Neuronal stem cell (in vitro differentiated cells): ENCODE measurements around the gene OPN4.
"Not testable (repeated sequence)": the region's sequence is repeated elsewhere in the genome, so short reads cannot be mapped to it uniquely, and the experiment has no call there.

ENCODE experiments used
- DNase-seq: peaks from one replicate; pipeline ENCODE4 v3.0.0-alpha.2; 2013; ENCODE audit warnings: low spot score
- H2AFZ ChIP-seq: one replicate; pipeline ENCODE4 v1.6.1; 2013; ENCODE audit warnings: mild to moderate bottlenecking, low read length, inconsistent platforms
- H2AK5ac ChIP-seq: 2 replicates; pipeline ENCODE4 v1.6.1; 2013; ENCODE audit warnings: low read depth, mild to moderate bottlenecking, inconsistent platforms, low read length, moderate library complexity, mixed read lengths
- H2BK120ac ChIP-seq: 2 replicates; pipeline ENCODE4 v1.6.1; 2013; ENCODE audit warnings: low read depth, mild to moderate bottlenecking, inconsistent platforms, low read length, moderate library complexity, mixed read lengths
- H2BK12ac ChIP-seq: one replicate; pipeline ENCODE4 v1.6.1; 2013; ENCODE audit warnings: low read length, inconsistent platforms
- H2BK15ac ChIP-seq: 2 replicates; pipeline ENCODE4 v1.6.1; 2013; ENCODE audit warnings: mild to moderate bottlenecking, low read length, inconsistent platforms, mixed read lengths
- H2BK5ac ChIP-seq: one replicate; pipeline ENCODE4 v1.6.1; 2013; ENCODE audit warnings: inconsistent platforms, mild to moderate bottlenecking, low read length, moderate library complexity
- H3K14ac ChIP-seq: one replicate; pipeline ENCODE4 v1.6.1; 2013; ENCODE audit warnings: low read length, inconsistent platforms
- H3K18ac ChIP-seq: 2 replicates; pipeline ENCODE4 v1.6.1; 2013; ENCODE audit warnings: low read length, inconsistent platforms
- H3K23ac ChIP-seq: 2 replicates; pipeline ENCODE4 v1.6.1; 2013; ENCODE audit warnings: low read depth, mild to moderate bottlenecking, mixed read lengths, low read length, inconsistent platforms; ENCODE audit not compliant: poor library complexity
- H3K27ac ChIP-seq: replicated peaks from 3 replicates; pipeline ENCODE4 v1.5.1; 2013; ENCODE audit warnings: low read length, inconsistent platforms
- H3K27me3 ChIP-seq, 3 experiments: 2 replicates each; pipeline ENCODE4 v1.6.1; 2013; ENCODE audit warnings: low read length in 3 of 3, mild to moderate bottlenecking in 2 of 3, inconsistent platforms in 1 of 3, low read depth in 1 of 3, mixed read lengths in 1 of 3, moderate library complexity in 1 of 3; ENCODE audit not compliant: control insufficient read depth in 3 of 3, insufficient read depth in 3 of 3
- H3K36me3 ChIP-seq, 2 donors: replicated peaks in 1 of 2; 2 replicates each; pipeline ENCODE4 v1.6.1; 2013; ENCODE audit warnings: low read length in 2 of 2; ENCODE audit not compliant: control insufficient read depth in 2 of 2, insufficient read depth in 2 of 2
- H3K4ac ChIP-seq: 2 replicates; pipeline ENCODE4 v1.6.1; 2013; ENCODE audit warnings: inconsistent platforms, mild to moderate bottlenecking, low read length, moderate library complexity
- H3K4me1 ChIP-seq, 2 donors: 1 replicate in 1 of 2; 2 replicates in 1 of 2; pipeline ENCODE4 v1.6.1; 2013; ENCODE audit warnings: low read length in 2 of 2, low read depth in 1 of 2; ENCODE audit not compliant: control insufficient read depth in 2 of 2, insufficient read depth in 1 of 2
- H3K4me2 ChIP-seq: one replicate; pipeline ENCODE4 v1.6.1; 2013; ENCODE audit warnings: mild to moderate bottlenecking, low read length, inconsistent platforms; ENCODE audit not compliant: insufficient read depth, poor library complexity, severe bottlenecking
- H3K4me3 ChIP-seq, 2 donors: 2 replicates each; pipeline ENCODE4 v1.5.1; 2013; ENCODE audit warnings: low read length in 2 of 2, mild to moderate bottlenecking in 2 of 2, inconsistent platforms in 1 of 2, moderate library complexity in 1 of 2
- H3K79me1 ChIP-seq: one replicate; pipeline ENCODE4 v1.6.1; 2013; ENCODE audit warnings: low read depth, mild to moderate bottlenecking, inconsistent platforms, low read length, moderate library complexity
- H3K9ac ChIP-seq: one replicate; pipeline ENCODE4 v1.6.1; 2013; ENCODE audit warnings: mild to moderate bottlenecking, low read depth, low read length, inconsistent platforms; ENCODE audit not compliant: poor library complexity
- H3K9me3 ChIP-seq, 2 donors: replicated peaks in 1 of 2; 2 replicates each; pipeline versions ENCODE3 to v1.6.1; 2013; ENCODE audit warnings: low read length in 2 of 2, mild to moderate bottlenecking in 2 of 2, inconsistent platforms in 1 of 2, low read depth in 1 of 2, mixed read lengths in 1 of 2, moderate library complexity in 1 of 2; ENCODE audit not compliant: control insufficient read depth in 2 of 2, insufficient read depth in 1 of 2
- H4K8ac ChIP-seq: one replicate; pipeline ENCODE4 v1.6.1; 2013; ENCODE audit warnings: low read depth, mild to moderate bottlenecking, inconsistent platforms, low read length, moderate library complexity
- H4K91ac ChIP-seq: one replicate; pipeline ENCODE4 v1.6.1; 2013; ENCODE audit warnings: low read length, low read depth, mild to moderate bottlenecking, inconsistent platforms; ENCODE audit not compliant: poor library complexity
- WGBS, 2 donors: extraction: QIAGEN DNeasy Blood & Tissue Kit; methylation state at CpG; one replicate each; pipeline ENCODE4 v1.1.7; 2013; ENCODE audit warnings: missing lambda C conversion rate in 2 of 2, mixed read lengths in 1 of 2; ENCODE audit not compliant: insufficient read length in 2 of 2, insufficient replicate concordance in 1 of 2; ENCODE audit errors: extremely low coverage in 2 of 2; 5-methylcytosine and 5-hydroxymethylcytosine counted together

OPN4 gene

GRCh38 chr10:86613096-86613495 lies 41.3 kb upstream of the OPN4 start:
- no CpG with 5 or more reads among the region's 5 CpGs for WGBS, 2 donors
- H2BK5ac ChIP-seq: no peak overlapping the region
- H2AK5ac ChIP-seq: no peak overlapping the region
- H3K27me3 ChIP-seq: no peaks in the 10 kb centered on the region
- no peak overlapping the region for H3K27ac ChIP-seq
- H3K9me3 ChIP-seq: no peaks in the 10 kb centered on the region
- no peak for DNase-seq
- H2AFZ ChIP-seq: no peak overlapping the region
- H3K79me1 ChIP-seq: no peaks in the 10 kb centered on the region
- no peak overlapping the region for H2BK120ac ChIP-seq
- H3K18ac ChIP-seq: no peak overlapping the region
- no peak overlapping the region for H4K91ac ChIP-seq
- H2BK12ac ChIP-seq: no peak overlapping the region
- H3K9ac ChIP-seq: no peak overlapping the region
- H2BK15ac ChIP-seq: no peak overlapping the region
- no peaks in the 10 kb centered on the region for H3K4me1 ChIP-seq
- no peak overlapping the region for H3K4me2 ChIP-seq
- H3K14ac ChIP-seq: no peak overlapping the region
- no peaks in the 10 kb centered on the region for H3K36me3 ChIP-seq
- H3K4me3 ChIP-seq: no peak overlapping the region
- H4K8ac ChIP-seq: no peak overlapping the region
- H3K4ac ChIP-seq: no peak overlapping the region
- no peak overlapping the region for H3K23ac ChIP-seq

- no peak for DNase-seq
These were observed 40.4 kb upstream of the OPN4 start for GRCh38 chr10:86613905-86614304.

GRCh38 chr10:86614853-86615252 lies 39.5 kb upstream of the OPN4 start:
- Histone ChIP-seq H2BK120ac (no peak overlapping the region), H3K23ac (no peak overlapping the region), H3K79me1 (no peaks in the 10 kb centered on the region), H3K4me1 (no peaks in the 10 kb centered on the region), H3K18ac (no peak overlapping the region), H2BK12ac (no peak overlapping the region), H2AK5ac (no peak overlapping the region), H4K8ac (no peak overlapping the region), H3K9ac (no peak overlapping the region), H3K27me3 (no peaks in the 10 kb centered on the region), H3K4ac (no peak overlapping the region), H3K36me3 (no peaks in the 10 kb centered on the region), H3K4me3 (no peak overlapping the region), H3K9me3 (no peaks in the 10 kb centered on the region), H2BK5ac (no peak overlapping the region), H3K27ac (no peak overlapping the region), H3K4me2 (no peak overlapping the region), H4K91ac (no peak overlapping the region), H2AFZ (peak overlapping the region; percentile 33), H3K14ac (no peak overlapping the region), H2BK15ac (no peak overlapping the region)
- WGBS, 2 donors: no CpG with 5 or more reads among the region's 4 CpGs
- no peak for DNase-seq

More at GRCh38 chr10:86613905-86614304, 40.4 kb upstream of the OPN4 start:
- no peaks in the 10 kb centered on the region for H3K9me3 ChIP-seq
- H2BK5ac ChIP-seq: no peak overlapping the region
- no peak overlapping the region for H3K23ac ChIP-seq
- H2BK12ac ChIP-seq: no peak overlapping the region
- no peak overlapping the region for H3K18ac ChIP-seq
- H3K27ac ChIP-seq: no peak overlapping the region
- H2AFZ ChIP-seq: no peak overlapping the region
- H3K4me3 ChIP-seq: no peak overlapping the region
- no peak overlapping the region for H3K9ac ChIP-seq
- no peaks in the 10 kb centered on the region for H3K36me3 ChIP-seq
- no peak overlapping the region for H2BK120ac ChIP-seq
- no peak overlapping the region for H3K4me2 ChIP-seq
- H3K4ac ChIP-seq: no peak overlapping the region
- H3K27me3 ChIP-seq: no peaks in the 10 kb centered on the region
- no peak overlapping the region for H4K8ac ChIP-seq
- no peaks in the 10 kb centered on the region for H3K4me1 ChIP-seq
- H3K14ac ChIP-seq: no peak overlapping the region
- H4K91ac ChIP-seq: no peak overlapping the region
- WGBS, 2 donors: no CpG with 5 or more reads among the region's 6 CpGs
- H2BK15ac ChIP-seq: no peak overlapping the region
- H3K79me1 ChIP-seq: no peaks in the 10 kb centered on the region
- H2AK5ac ChIP-seq: no peak overlapping the region

GRCh38 chr10:86617278-86617677 lies 37.1 kb upstream of the OPN4 start:
- H3K4ac ChIP-seq, H2AFZ ChIP-seq, H2BK15ac ChIP-seq, H2AK5ac ChIP-seq, H3K14ac ChIP-seq, H3K9me3 ChIP-seq, H3K27ac ChIP-seq, H3K18ac ChIP-seq, H3K4me2 ChIP-seq, H2BK5ac ChIP-seq, H3K27me3 ChIP-seq, H4K91ac ChIP-seq, DNase-seq, H3K9ac ChIP-seq, H2BK120ac ChIP-seq, H4K8ac ChIP-seq, H3K23ac ChIP-seq, H3K79me1 ChIP-seq, H3K4me1 ChIP-seq, H3K4me3 ChIP-seq, H3K36me3 ChIP-seq, H2BK12ac ChIP-seq: not testable (repeated sequence)
- WGBS, 2 donors: no CpG with 5 or more reads among the region's 2 CpGs
